HUDEP-2 (cell line): ENCODE results near the gene PRICKLE1.
"Not testable (repeated sequence)": the region's sequence is repeated elsewhere in the genome, so short reads cannot be mapped to it uniquely, and the experiment has no call there.

ENCODE experiments used
- DNase-seq, 76 experiments: peaks; one replicate each; lab custom pipeline; 2025; ENCODE audit not compliant: unreplicated experiment in 76 of 76; lab: John Stamatoyannopoulos, UW

PRICKLE1 gene

GRCh38 chr12:42557586-42558172 is 31.9 kb downstream of the PRICKLE1 start:
- no peak for DNase-seq

- DNase-seq: no peak
Observed at GRCh38 chr12:42556917-42557316, 32.6 kb downstream of the PRICKLE1 start.

GRCh38 chr12:42552822-42553221 is 36.7 kb downstream of the PRICKLE1 start:
- DNase-seq: no peak

- DNase-seq: no peak
Observed at GRCh38 chr12:42550800-42551199, 38.7 kb downstream of the PRICKLE1 start.

GRCh38 chr12:42546709-42547108 is 42.8 kb downstream of the PRICKLE1 start:
- no peak for DNase-seq

GRCh38 chr12:42541965-42542364 is 47.6 kb downstream of the PRICKLE1 start:
- no peak for DNase-seq

GRCh38 chr12:42541308-42541707 is 48.2 kb downstream of the PRICKLE1 start:
- not testable (repeated sequence) for DNase-seq

GRCh38 chr12:42539696-42540095 is 49.9 kb downstream of the PRICKLE1 start:
- no peak for DNase-seq

- DNase-seq: no peak
Observed at GRCh38 chr12:42538203-42538602, 51.3 kb downstream of the PRICKLE1 start.

- DNase-seq: no peak
Observed at GRCh38 chr12:42534184-42534838, 55.2 kb downstream of the PRICKLE1 start.

GRCh38 chr12:42530284-42530683 is 59.3 kb downstream of the PRICKLE1 start:
- no peak for DNase-seq

GRCh38 chr12:42525444-42525843 is 64.1 kb downstream of the PRICKLE1 start:
- DNase-seq: no peak

- no peak for DNase-seq
Observed at GRCh38 chr12:42524716-42525115, 64.8 kb downstream of the PRICKLE1 start.

- no peak for DNase-seq
Observed at GRCh38 chr12:42516573-42516972, 73.0 kb downstream of the PRICKLE1 start.

GRCh38 chr12:42511656-42512055 is 77.9 kb downstream of the PRICKLE1 start:
- DNase-seq: no peak

GRCh38 chr12:42510823-42511222 is 78.7 kb downstream of the PRICKLE1 start:
- no peak for DNase-seq

GRCh38 chr12:42508913-42509460 is 80.6 kb downstream of the PRICKLE1 start:
- DNase-seq: no peak

- no peak for DNase-seq
Observed at GRCh38 chr12:42507565-42507964, 82.0 kb downstream of the PRICKLE1 start.

GRCh38 chr12:42507081-42507480 is 82.5 kb downstream of the PRICKLE1 start:
- no peak for DNase-seq

- no peak for DNase-seq
Observed at GRCh38 chr12:42504049-42504448, 85.5 kb downstream of the PRICKLE1 start.

- DNase-seq: no peak
Observed at GRCh38 chr12:42502682-42503081, 86.9 kb downstream of the PRICKLE1 start.

- DNase-seq: no peak
Observed at GRCh38 chr12:42498549-42499247, 90.8 kb downstream of the PRICKLE1 start.
